ENCODE results near the gene MCEMP1. TPM values are rescaled to one million over a fixed set of nuclear protein-coding genes. Genes with fewer than 3 reads are reported as not detected.

The MCEMP1 gene
- total RNA-seq, 1 donor from 2014 or later, result not detected

DNA sequence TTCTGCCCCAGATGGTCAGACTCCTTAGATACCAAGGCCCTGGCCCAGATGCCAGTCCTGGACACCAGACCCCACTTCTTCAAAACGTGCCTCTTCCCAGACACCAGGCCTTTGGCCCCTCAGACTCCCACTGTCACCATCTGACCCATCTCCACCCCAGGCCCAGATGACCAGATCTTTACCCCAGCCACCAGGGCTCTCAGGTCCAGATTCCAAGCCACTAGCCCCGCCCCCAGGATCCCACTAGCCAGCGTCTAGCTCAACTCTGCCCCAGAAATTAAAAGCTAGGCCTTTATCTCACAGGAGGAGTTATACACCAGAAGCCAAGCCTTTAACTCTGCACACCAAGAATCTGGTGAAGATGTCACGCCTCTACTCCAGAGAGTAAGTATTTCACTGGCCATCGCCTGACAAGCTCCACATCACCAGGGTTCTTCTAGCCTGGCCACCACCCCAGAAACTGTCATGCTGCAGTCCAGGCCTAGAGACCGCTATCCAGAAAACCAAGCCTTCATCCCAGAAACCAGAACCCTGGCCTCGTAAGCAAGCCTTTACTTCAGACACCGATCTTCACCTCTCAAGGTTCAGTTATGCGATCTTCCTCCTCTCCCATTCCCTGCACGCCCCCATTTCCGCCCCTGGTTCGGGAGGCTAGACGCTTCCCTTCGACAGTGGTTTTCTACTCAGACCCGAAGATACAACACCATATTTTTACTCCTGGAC is 48.1 kb upstream of the MCEMP1 start:
- Histone ChIP-seq H3K79me2 (ENCODE audit: insufficient read depth, low read length) (peaks cover 67% of the 10 kb centered on the region), H3K27ac (ENCODE audit: low read depth, low read length) (peak overlapping the region; percentile 82), H3K4me2 (ENCODE audit: low read length) (peak overlapping the region; percentile 95), H4K20me1 (ENCODE audit: insufficient read depth, low read length) (peaks cover 17% of the 10 kb centered on the region), H3K9me3 (ENCODE audit: insufficient read depth, low read depth, low read length) (no peaks in the 10 kb centered on the region), H3K27me3 (ENCODE audit: insufficient read depth, low read length) (no peaks in the 10 kb centered on the region), H3K36me3 (ENCODE audit: insufficient read depth, low read length) (no peaks in the 10 kb centered on the region), H3K4me3 (ENCODE audit: insufficient read depth, low read depth, low read length) (peak overlapping the region; percentile 98), H2AFZ (ENCODE audit: low read depth, low read length) (peak overlapping the region; percentile 77), H3K9ac (ENCODE audit: low read length) (peak overlapping the region; percentile 98), H3K4me1 (ENCODE audit: insufficient read depth, low read length) (peaks cover 13% of the 10 kb centered on the region)
- H3K36me3 Mint-ChIP-seq (ENCODE audit: low read depth, unreplicated experiment), result peaks cover 5% of the 10 kb centered on the region
- peaks cover 1% of the 10 kb centered on the region for H3K9me3 Mint-ChIP-seq (ENCODE audit: unreplicated experiment)
- H3K4me3 Mint-ChIP-seq (ENCODE audit: unreplicated experiment), result peak overlapping the region; percentile 100
- TF ChIP-seq EZH2 (IDR thresholded peaks at IDR 0.05; ENCODE audit: insufficient read depth, low read length), result no peak
- TF ChIP-seq, protein P1, sequence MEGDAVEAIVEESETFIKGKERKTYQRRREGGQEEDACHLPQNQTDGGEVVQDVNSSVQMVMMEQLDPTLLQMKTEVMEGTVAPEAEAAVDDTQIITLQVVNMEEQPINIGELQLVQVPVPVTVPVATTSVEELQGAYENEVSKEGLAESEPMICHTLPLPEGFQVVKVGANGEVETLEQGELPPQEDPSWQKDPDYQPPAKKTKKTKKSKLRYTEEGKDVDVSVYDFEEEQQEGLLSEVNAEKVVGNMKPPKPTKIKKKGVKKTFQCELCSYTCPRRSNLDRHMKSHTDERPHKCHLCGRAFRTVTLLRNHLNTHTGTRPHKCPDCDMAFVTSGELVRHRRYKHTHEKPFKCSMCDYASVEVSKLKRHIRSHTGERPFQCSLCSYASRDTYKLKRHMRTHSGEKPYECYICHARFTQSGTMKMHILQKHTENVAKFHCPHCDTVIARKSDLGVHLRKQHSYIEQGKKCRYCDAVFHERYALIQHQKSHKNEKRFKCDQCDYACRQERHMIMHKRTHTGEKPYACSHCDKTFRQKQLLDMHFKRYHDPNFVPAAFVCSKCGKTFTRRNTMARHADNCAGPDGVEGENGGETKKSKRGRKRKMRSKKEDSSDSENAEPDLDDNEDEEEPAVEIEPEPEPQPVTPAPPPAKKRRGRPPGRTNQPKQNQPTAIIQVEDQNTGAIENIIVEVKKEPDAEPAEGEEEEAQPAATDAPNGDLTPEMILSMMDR (IDR thresholded peaks at IDR 0.05; ENCODE audit: insufficient read depth, low read depth, low read length), result no peak
- H3K27ac Mint-ChIP-seq (ENCODE audit: unreplicated experiment), result peak overlapping the region; percentile 100
- H3K27me3 Mint-ChIP-seq (ENCODE audit: low read depth, unreplicated experiment), result no peaks in the 10 kb centered on the region
- FAIRE-seq, result no peak
- peaks cover 14% of the 10 kb centered on the region for H3K4me1 Mint-ChIP-seq (ENCODE audit: low read depth, unreplicated experiment)
- DNase-seq (ENCODE audit: low read depth), result no peak

DNA sequence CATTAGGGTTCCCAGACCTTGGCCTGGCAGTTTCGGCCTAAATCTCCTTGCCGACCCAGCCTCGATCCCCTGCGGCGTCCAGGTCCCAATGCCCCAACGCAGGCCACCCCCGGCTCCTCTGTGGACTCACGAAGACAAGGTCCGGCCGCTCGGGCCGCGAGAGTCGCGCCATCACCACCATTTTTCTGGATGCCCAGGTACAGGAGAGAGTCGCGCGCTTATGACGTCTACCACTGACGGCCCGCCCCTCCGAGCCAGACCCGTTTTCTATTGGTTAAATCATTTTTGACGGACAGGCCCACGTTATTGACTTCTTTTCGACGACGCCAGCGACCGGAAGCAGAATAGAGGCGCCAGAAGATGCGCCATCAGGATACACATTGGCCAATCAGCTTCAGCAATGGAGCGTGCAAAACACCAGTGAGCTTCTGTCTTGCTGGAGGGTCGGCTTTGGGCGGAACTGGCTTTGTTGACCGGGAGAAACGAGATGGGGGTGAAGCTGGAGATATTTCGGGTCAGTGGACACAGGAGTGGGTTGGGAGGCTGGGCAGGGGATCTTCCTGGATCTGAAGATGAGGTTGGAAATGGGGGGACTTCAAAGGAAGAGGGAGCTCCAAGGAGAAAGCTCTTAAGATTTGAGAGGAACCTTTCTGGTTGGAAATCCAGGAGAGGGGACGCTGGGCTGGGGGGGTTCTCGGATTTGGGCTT is 47.4 kb upstream of the MCEMP1 start, which contains the start of the genes PET100 and XAB2:
PET100 (plus strand) TSS at position 447 of the 708 bp plus-strand sequence; CDS start at position 488, 41 bp downstream.
XAB2 (minus strand) TSS at position 199 of the 708 bp plus-strand sequence; CDS start at position 181, 18 bp downstream.
- TF ChIP-seq, protein P1 (IDR thresholded peaks at IDR 0.05; ENCODE audit: insufficient read depth, low read depth, low read length), result no peak
- no peak for TF ChIP-seq EZH2 (IDR thresholded peaks at IDR 0.05; ENCODE audit: insufficient read depth, low read length)
- Histone ChIP-seq H3K9me3 (ENCODE audit: insufficient read depth, low read depth, low read length) (no peaks in the 10 kb centered on the region), H2AFZ (ENCODE audit: low read depth, low read length) (peak within 1 kb of the TSS; percentile 77), H3K79me2 (ENCODE audit: insufficient read depth, low read length) (peaks cover 67% of the 10 kb centered on the region), H3K27me3 (ENCODE audit: insufficient read depth, low read length) (no peaks in the 10 kb centered on the region), H3K36me3 (ENCODE audit: insufficient read depth, low read length) (no peaks in the 10 kb centered on the region), H4K20me1 (ENCODE audit: insufficient read depth, low read length) (peaks cover 17% of the 10 kb centered on the region), H3K4me3 (ENCODE audit: insufficient read depth, low read depth, low read length) (peak within 1 kb of the TSS; percentile 98), H3K9ac (ENCODE audit: low read length) (peak within 1 kb of the TSS; percentile 98), H3K4me2 (ENCODE audit: low read length) (peak within 1 kb of the TSS; percentile 98), H3K4me1 (ENCODE audit: insufficient read depth, low read length) (peaks cover 13% of the 10 kb centered on the region), H3K27ac (ENCODE audit: low read depth, low read length) (peak within 1 kb of the TSS; percentile 85)
- Mint-ChIP-seq H3K4me1 (ENCODE audit: low read depth, unreplicated experiment) (peaks cover 14% of the 10 kb centered on the region), H3K27ac (ENCODE audit: unreplicated experiment) (peak within 1 kb of the TSS; percentile 100), H3K4me3 (ENCODE audit: unreplicated experiment) (peak within 1 kb of the TSS; percentile 100), H3K27me3 (ENCODE audit: low read depth, unreplicated experiment) (no peaks in the 10 kb centered on the region), H3K9me3 (ENCODE audit: unreplicated experiment) (peaks cover 1% of the 10 kb centered on the region), H3K36me3 (ENCODE audit: low read depth, unreplicated experiment) (peaks cover 5% of the 10 kb centered on the region)
- DNase-seq (ENCODE audit: low read depth) (peak; percentile 95), FAIRE-seq (peak; percentile 98)

Measured in astrocyte (in vitro differentiated cells and primary cell).